Muscle of arm (tissue), 14 donors: ENCODE measurements around the gene SSTR1. TPM values are rescaled to one million over a fixed set of nuclear protein-coding genes. Genes with fewer than 3 reads are reported as not detected.
"Not testable (repeated sequence)": the region's sequence is repeated elsewhere in the genome, so short reads cannot be mapped to it uniquely, and the experiment has no call there.

Experiments
- DNase-seq: peaks from one replicate; pipeline ENCODE4 v3.0.0-alpha.2; 2013
- long read RNA-seq, 11 donors: transcript quantifications; one replicate each; lab custom pipeline, GENCODE V29; 2026
- polyA plus RNA-seq, 12 donors: library from polyadenylated mRNA; unstranded; fragments of 120-200 nt; gene quantifications; one replicate each; pipeline ENCODE4 v1.2.1, GENCODE V29; 2013; ENCODE audit not compliant: insufficient read length in 12 of 12

SSTR1 gene, protein sequence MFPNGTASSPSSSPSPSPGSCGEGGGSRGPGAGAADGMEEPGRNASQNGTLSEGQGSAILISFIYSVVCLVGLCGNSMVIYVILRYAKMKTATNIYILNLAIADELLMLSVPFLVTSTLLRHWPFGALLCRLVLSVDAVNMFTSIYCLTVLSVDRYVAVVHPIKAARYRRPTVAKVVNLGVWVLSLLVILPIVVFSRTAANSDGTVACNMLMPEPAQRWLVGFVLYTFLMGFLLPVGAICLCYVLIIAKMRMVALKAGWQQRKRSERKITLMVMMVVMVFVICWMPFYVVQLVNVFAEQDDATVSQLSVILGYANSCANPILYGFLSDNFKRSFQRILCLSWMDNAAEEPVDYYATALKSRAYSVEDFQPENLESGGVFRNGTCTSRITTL
- polyA plus RNA-seq, result 1 to 10 TPM in 3 of 12 donors, under 1 TPM in 8, not detected in 1; 0.04 to 4.7 (median 0.20) TPM
- long read RNA-seq, donor 1, partial matches to known transcripts, result 7 of 7 reads
- long read RNA-seq, donor 1, other reads (novel, unspliced or antisense), result 0 of 7 reads
- long read RNA-seq, donor 2, result 0 reads
- long read RNA-seq, donor 3, result 0 reads
- long read RNA-seq, donor 4, result 0 reads
- long read RNA-seq, donor 5, result 0 reads
- long read RNA-seq, donor 6, result 0 reads
- long read RNA-seq, donor 7, result 0 reads
- long read RNA-seq, donor 8, result 0 reads
- long read RNA-seq, donor 9, result 0 reads
- long read RNA-seq, donor 10, result 0 reads
- long read RNA-seq, donor 11, result 0 reads

DNA sequence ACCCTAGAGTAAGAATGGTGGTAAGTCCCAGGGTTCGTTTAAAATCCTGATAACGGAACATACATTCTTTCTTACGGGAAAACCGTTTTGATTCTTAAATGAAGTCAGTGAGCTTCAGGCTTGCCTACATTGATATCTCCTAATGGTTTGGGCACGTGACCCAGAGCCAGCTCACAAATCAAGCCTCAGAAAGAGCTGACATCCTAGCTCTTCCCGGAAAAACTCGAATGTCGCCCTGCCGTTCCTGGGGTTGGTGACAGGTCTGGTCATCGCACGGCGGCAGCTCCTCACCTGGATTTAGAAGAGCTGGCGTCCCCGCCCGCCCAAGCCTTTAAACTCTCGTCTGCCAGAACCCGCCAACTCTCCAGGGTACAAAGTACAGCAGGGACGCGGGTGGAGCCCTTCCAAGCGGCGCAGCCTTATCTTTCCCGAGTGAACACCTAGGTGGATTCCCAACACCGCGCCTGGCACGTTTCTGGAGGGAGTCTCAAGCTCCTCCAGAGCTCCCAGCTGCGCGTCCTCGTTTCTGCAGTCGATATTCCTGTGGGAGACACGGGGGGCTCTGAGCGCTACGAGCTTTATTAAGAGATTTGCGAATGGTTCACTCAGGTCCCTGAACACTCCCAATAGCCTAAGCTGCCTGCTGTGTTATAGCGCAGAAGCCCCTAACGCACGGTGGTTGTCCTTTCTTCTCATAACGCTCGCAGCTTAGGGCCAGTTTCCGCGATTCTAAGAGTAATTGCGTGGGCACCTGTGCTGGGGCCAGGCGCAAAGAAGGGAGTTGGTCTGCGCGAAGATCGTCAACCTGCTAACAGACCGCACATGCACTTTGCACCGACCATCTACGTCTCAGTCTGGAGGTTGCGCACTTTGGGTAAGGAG is at the start of gene SSTR1:
Gene SSTR1, plus strand, starts transcription at position 169 of the 882 bp plus-strand sequence. CDS start 1,486 bp downstream, outside the sequence.
- no peak for DNase-seq

- DNase-seq, result no peak
Measured at GRCh38 chr14:38158468-38158867, 49.2 kb upstream of the SSTR1 start.

DNA sequence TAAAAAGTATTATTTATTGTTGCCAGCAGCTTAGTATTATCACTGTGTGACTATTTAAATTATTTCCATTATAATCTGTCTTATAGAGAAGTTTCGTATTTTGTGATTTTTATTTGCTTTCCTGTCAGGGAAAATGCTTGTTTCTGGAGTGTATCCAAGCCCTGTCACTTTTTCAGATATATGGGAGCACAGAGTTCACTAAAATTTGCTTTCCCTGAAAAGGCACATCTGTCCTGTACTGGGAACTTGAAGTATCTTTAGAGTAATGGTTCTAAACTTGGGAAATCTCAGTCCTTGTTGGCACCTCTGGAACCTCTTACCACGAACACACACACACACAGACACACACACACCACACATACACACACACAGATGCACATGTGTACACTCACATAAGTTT is 39.3 kb upstream of the SSTR1 start:
- no peak for DNase-seq

GRCh38 chr14:38171197-38171596 is 36.5 kb upstream of the SSTR1 start:
- no peak for DNase-seq

- no peak for DNase-seq
Measured at GRCh38 chr14:38174711-38175110, 33.0 kb upstream of the SSTR1 start.

- DNase-seq, result no peak
Measured at GRCh38 chr14:38175658-38176057, 32.0 kb upstream of the SSTR1 start.

DNA sequence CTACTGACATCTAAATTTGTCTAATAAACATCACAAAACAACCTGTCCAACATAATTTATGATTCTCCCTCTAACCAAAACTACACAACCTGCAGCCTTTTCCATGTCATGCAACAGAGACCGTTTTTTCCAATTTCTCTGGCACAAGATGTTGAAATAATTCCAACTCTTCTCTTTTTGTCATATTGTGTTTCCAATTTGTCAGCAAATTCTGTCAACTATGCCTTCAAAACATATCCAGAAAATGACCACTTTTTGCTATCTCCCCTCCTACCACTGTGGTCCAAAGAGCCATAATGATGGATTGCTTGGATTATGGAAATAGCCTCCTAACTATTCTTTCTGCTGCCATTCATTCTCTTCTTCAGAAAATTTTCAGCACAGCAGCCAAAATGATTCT is 31.3 kb upstream of the SSTR1 start:
- no peak for DNase-seq

- DNase-seq, result no peak
Measured at GRCh38 chr14:38184132-38184531, 23.6 kb upstream of the SSTR1 start.

DNA sequence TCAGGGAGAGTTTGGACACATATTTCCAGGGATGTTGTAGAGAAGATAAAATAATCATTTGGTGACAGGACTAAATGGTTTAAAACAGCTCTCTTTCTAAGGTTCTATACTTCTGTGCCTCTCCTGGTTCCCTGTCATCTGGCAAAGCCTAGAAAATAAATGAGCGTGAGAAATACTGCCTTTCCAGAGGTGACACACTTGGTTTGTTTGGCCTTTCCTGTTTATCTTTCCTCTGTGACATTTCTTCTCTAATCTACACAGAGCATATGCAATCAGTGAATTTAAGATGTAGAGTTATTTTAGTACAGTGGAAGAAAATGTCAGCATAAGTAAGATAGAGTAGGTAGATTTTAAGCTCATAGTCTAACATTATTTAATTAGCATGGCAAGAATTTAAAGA is 22.0 kb upstream of the SSTR1 start:
- DNase-seq, result no peak

DNA sequence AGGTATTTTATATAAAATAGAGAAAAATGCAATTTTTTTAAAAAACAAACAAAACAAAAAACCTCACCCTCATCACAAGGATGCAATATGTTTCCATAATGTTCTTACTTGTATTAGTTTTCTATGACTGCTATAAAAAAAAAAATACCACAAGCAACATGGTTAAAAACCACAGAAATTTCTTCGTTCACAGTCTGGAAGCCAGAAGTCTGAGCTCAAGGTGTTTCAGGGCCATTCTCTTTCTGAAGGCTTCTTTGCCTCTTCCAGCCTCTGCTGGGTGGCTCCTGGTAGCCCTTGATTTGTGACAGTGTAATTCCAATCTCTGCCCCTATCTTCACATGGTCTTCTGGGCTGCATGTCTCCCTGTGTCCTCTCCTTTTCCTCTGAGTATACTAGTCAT is 21.5 kb upstream of the SSTR1 start:
- DNase-seq, result no peak

DNA sequence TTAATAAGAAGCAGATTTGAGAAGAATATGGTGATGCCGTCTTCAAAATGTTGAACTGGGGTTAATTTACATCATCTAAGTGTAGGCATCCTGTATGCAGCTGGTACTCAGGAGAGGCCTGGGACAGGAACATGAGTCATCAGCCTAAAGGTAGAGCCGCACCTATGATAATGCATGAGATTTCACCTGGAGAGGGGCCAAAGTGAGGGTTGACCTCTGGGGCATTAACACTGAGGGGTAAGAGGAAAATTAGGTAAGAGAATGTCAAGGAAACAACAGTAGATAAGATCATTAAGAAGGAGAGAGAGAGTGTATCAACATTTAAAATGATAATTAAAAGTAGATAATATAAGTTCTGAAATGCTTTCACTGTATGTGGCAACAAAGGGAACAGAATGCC is 20.2 kb upstream of the SSTR1 start:
- no peak for DNase-seq

- no peak for DNase-seq
Measured at GRCh38 chr14:38189930-38190726, 17.6 kb upstream of the SSTR1 start.

DNA sequence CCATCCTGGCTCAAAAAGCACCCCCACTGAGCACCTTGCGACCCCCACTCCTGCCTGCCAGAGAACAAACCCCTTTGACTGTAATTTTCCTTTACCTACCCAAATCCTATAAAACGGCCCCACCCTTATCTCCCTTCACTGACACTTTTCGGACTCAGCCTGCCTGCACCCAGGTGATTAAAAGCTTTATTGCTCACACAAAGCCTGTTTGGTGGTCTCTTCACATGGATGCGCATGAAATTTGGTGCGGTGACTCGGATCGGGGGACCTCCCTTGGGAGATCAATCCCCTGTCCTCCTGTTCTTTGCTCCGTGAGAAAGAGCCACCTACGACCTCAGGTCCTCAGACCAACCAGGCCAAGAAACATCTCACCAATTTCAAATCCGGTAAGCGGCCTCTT is 16.9 kb upstream of the SSTR1 start:
- DNase-seq, result not testable (repeated sequence)

DNA sequence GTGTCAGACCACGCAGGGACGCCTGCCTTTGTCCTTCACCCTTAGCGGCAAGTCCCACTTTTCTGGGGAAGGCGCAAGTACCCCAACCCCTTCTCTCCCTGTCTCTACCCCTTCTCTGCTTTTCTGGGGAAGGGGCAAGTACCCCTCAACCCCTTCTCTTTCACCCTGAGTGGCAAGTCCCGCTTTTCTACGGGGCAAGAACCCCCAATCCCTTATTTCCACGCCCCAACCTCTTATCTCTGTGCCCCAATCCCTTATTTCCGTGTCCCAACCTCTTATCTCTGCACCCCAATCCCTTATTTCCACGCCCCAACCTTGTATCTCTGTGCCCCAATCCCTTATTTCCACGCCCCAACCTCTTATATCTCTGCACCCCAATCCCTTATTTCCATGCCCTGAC is 16.2 kb upstream of the SSTR1 start:
- DNase-seq, result not testable (repeated sequence)

GRCh38 chr14:38197001-38197783 is 10.5 kb upstream of the SSTR1 start:
- DNase-seq, result no peak

- no peak for DNase-seq
Measured at GRCh38 chr14:38197784-38198335, 9.8 kb upstream of the SSTR1 start.

DNA sequence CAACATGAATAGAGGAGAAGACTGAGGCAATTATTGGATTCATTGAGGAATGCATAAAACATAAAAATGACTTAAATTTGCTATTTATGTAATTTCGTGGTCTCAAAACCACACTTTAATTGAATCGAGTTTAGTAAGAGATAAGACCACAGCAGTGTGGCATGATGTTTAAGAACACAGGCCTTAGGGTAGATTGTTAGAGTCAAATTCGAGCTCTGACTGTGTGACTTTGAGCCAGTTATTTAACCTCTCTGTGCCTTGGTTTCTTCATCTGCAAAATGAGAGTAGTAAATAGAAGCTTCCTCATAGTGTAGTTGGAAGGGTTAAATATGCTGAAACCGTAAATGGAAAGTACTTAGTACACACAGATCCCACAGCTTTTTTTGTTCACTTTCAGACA is 9.3 kb upstream of the SSTR1 start:
- DNase-seq, result no peak

- DNase-seq, result no peak
Measured at GRCh38 chr14:38199076-38199475, 8.6 kb upstream of the SSTR1 start.

- no peak for DNase-seq
Measured at GRCh38 chr14:38199739-38200138, 8.0 kb upstream of the SSTR1 start.

DNA sequence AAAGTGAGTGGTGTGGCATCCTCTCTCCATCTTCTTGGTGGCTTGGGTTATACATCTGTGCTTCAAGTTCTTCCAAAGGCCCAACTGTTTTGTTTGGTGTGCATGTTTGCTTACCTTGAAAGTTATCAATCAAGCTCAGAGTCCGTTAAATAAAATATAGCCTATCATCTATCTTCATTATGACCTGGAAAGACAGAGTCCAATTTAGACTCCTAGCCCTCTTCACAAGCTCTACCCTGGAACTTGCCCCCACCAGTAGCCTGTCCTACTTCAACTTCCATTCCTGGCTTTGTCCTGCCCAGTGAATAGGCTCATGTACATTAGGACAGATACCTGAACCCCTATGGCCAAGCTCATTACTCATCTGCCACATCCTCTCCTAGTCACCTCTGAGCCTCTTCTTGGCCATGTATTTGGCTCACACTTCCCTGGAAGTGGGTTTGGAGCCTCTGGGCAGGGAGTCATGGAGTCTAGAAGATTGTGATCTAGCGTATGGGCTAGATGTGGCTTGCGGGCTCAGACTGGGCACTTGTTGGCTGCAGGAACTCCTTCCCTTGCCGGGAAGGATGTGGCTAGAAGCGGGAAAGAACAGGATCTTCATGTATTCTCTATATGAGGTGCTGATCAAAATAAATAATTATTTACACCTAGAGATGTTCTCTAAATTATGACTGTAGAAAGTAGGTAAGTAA is 6.4 kb upstream of the SSTR1 start:
- DNase-seq, result no peak
